ENCODE measurements around the gene RECQL5. TPM values are rescaled to one million over a fixed set of nuclear protein-coding genes. Genes with fewer than 3 reads are reported as not detected.

Gene RECQL5
- total RNA-seq, 1 donor from 2014 or later: 43.1 TPM

GRCh38 chr17:75691371-75691791 lies 24.4 kb upstream of the RECQL5 start:
- H3K27me3 ChIP-seq: no peaks in the 10 kb centered on the region
- DNase-seq: no peak
- no peak for TF ChIP-seq CTCF (IDR thresholded peaks at IDR 0.05)
- intact Hi-C loops (cut with DNase I): no loop called here
- no peak overlapping the region for H3K27ac ChIP-seq
- ATAC-seq: no peak
- H3K4me3 ChIP-seq: no peak overlapping the region
- H3K36me3 ChIP-seq: peaks cover 32% of the 10 kb centered on the region
- no peaks in the 10 kb centered on the region for H3K9me3 ChIP-seq
- peaks cover 53% of the 10 kb centered on the region for H3K4me1 ChIP-seq

GRCh38 chr17:75689441-75689873 lies 22.5 kb upstream of the RECQL5 start:
- H3K27ac ChIP-seq: peak overlapping the region; percentile 74
- H3K4me1 ChIP-seq: peaks cover 70% of the 10 kb centered on the region
- H3K9me3 ChIP-seq: no peaks in the 10 kb centered on the region
- peaks cover 13% of the 10 kb centered on the region for H3K36me3 ChIP-seq
- ATAC-seq (no peak), DNase-seq (no peak)
- H3K27me3 ChIP-seq: no peaks in the 10 kb centered on the region
- intact Hi-C loops (cut with DNase I): no loop called here
- no peak overlapping the region for H3K4me3 ChIP-seq
- no peak for TF ChIP-seq CTCF (IDR thresholded peaks at IDR 0.05)

- H3K4me1 ChIP-seq: peaks cover 64% of the 10 kb centered on the region
- ATAC-seq (peak; percentile 34), DNase-seq (peak; percentile 43)
- peak overlapping the region; percentile 74 for H3K27ac ChIP-seq
- no peak for TF ChIP-seq CTCF (IDR thresholded peaks at IDR 0.05)
- peaks cover 2% of the 10 kb centered on the region for H3K36me3 ChIP-seq
- H3K27me3 ChIP-seq: no peaks in the 10 kb centered on the region
- H3K9me3 ChIP-seq: no peaks in the 10 kb centered on the region
- H3K4me3 ChIP-seq: no peak overlapping the region
- intact Hi-C loops (cut with DNase I): no loop called here
Measured at GRCh38 chr17:75688209-75688825, 21.4 kb upstream of the RECQL5 start.

- H3K4me1 ChIP-seq: peaks cover 59% of the 10 kb centered on the region
- DNase-seq (no peak), ATAC-seq (no peak)
- TF ChIP-seq CTCF (IDR thresholded peaks at IDR 0.05): no peak
- H3K36me3 ChIP-seq: peaks cover 12% of the 10 kb centered on the region
- intact Hi-C loops (cut with DNase I): no loop called here
- no peak overlapping the region for H3K4me3 ChIP-seq
- no peaks in the 10 kb centered on the region for H3K9me3 ChIP-seq
- H3K27me3 ChIP-seq: no peaks in the 10 kb centered on the region
- H3K27ac ChIP-seq: peak overlapping the region; percentile 63
Measured at GRCh38 chr17:75685499-75685898, 18.5 kb upstream of the RECQL5 start.

- H3K9me3 ChIP-seq: no peaks in the 10 kb centered on the region
- intact Hi-C loops (cut with DNase I): no loop called here
- H3K27ac ChIP-seq: peak overlapping the region; percentile 63
- peaks cover 12% of the 10 kb centered on the region for H3K36me3 ChIP-seq
- H3K4me3 ChIP-seq: no peak overlapping the region
- peaks cover 57% of the 10 kb centered on the region for H3K4me1 ChIP-seq
- DNase-seq (no peak), ATAC-seq (peak; percentile 79)
- H3K27me3 ChIP-seq: no peaks in the 10 kb centered on the region
- TF ChIP-seq CTCF (IDR thresholded peaks at IDR 0.05): no peak
Measured at GRCh38 chr17:75684924-75685323, 18.0 kb upstream of the RECQL5 start.

- peaks cover 56% of the 10 kb centered on the region for H3K4me1 ChIP-seq
- peak overlapping the region; percentile 63 for H3K27ac ChIP-seq
- H3K36me3 ChIP-seq: peaks cover 12% of the 10 kb centered on the region
- no peaks in the 10 kb centered on the region for H3K9me3 ChIP-seq
- H3K27me3 ChIP-seq: no peaks in the 10 kb centered on the region
- DNase-seq (no peak), ATAC-seq (no peak)
- intact Hi-C loops (cut with DNase I): no loop called here
- TF ChIP-seq CTCF (IDR thresholded peaks at IDR 0.05): no peak
- no peak overlapping the region for H3K4me3 ChIP-seq
Measured at GRCh38 chr17:75684249-75684648, 17.3 kb upstream of the RECQL5 start.
